Activated T-helper 1 cell treated with anti-CD3 and anti-CD28 coated beads, Interleukin-2, amount 50 U/mL, for 16 hours (primary cell): ENCODE measurements around the gene GADD45B.

Source experiments
- DNase-seq, 2 donors: peaks; one replicate each; pipeline ENCODE4 v3.0.0-alpha.2; 2020; ENCODE audit warnings: low read depth in 1 of 2, low spot score in 1 of 2

GADD45B gene, protein sequence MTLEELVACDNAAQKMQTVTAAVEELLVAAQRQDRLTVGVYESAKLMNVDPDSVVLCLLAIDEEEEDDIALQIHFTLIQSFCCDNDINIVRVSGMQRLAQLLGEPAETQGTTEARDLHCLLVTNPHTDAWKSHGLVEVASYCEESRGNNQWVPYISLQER

GRCh38 chr19:2475702-2476450 lies at the start of gene GADD45B:
TSS of gene GADD45B (plus strand) at chr19:2476127. CDS start at chr19:2476359, 232 bp downstream.
- peak; percentile 94 to 96 for DNase-seq

DNA sequence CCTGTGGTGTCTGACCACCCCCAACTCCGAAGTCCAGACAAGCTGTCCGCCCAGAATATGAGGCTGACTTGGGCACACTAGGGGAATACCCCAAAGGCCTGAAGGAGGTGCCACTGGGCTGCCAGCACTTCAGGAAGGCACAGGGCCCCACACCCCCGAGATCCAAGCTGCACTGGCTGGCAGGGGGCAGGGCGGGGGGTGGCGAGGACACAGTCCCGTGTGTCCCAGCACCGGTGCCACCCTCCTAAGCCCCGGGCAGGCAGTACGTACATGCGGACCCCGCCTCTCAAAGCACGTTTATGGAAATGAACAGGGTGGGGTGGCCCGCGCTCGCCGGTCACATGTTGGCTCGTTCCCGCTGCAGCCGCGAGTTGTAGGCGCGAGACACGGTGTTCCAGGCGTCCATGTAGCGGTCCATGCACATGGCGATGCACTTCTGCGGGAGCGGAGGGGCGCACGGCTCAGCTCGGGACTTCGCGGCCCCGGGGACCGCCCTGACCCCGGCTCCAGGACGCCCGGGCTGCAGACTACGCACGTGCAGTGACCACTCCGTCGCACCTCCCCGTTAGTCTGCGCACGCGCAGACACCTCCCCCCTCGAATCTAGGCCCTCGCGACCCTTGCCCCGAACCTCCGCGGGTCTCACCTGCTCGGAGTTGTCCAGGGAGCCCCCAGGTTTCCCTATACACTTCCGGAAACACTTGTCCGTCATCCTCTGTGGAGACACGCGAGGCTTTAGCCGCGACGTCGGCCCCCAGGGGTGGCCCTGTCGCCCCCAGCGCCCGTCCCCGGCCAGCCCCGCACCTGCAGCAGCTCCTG lies 49.1 kb upstream of the GADD45B start:
- no peak for DNase-seq

DNA sequence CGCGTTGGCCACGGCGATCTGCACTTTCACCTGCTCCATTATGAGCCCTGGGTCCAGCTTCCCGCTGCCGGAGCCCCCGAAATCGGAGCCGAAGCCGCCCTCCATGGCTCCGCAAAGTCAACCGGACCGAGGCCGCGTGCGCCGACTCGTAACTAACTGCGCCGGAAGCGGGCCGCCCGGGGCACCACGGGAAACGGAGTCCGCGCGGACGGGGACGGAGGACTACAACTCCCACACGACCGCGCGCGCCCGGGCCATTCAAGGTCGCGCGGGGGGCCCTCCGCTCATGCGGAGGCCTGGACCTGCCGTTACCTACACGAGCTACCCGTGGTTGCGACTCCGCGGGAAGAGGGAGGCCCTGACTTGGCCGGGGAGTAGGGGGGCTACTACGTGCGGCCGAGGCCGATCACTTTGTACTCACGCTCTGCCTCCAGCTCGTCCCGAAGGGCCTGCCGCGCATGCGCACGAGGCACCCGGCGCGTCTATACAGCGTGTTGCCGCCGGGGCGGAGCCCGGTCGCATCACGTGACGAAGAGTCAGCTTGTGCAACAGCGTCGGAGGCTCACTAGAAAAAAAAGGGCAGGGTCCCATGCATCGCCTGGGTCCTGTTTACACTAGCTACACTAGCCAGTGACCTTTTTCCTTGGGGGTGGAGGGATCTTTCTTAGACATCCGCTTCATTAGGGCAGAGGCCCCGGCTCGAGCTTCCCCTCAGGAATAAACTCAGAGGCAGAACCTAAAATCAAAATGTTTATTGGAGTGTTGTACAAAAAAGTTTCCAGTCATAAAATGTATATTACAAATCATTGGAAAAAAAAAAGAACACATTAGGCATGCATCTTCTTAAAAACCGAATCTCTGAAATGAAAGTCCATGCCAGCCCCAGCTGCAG lies 48.3 kb upstream of the GADD45B start, which contains the start of gene TIMM13:
Gene TIMM13 (minus strand): TSS at position 158 of the 892 bp plus-strand sequence. CDS start 53 bp downstream, at position 105.
- peak; percentile 88 to 94 for DNase-seq

DNA sequence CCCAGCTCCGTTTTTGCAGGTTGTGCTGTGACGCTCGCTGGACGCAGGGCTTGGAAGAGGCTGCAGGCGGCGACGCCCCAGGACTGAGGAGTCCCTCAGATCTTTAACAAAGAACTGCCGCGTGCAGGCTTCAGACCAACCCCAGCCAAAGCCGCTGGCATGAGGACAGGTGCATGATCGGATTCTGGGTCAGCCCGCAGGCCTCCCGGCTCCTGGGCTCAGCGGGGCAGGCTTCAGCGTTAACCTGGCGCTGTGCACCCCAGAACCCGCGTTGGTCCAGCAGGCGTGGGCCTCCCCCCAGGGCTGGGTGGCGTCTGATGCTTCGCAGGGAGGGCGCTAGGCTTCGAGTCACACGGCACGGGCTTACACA lies 47.6 kb upstream of the GADD45B start:
- DNase-seq, result no peak

DNA sequence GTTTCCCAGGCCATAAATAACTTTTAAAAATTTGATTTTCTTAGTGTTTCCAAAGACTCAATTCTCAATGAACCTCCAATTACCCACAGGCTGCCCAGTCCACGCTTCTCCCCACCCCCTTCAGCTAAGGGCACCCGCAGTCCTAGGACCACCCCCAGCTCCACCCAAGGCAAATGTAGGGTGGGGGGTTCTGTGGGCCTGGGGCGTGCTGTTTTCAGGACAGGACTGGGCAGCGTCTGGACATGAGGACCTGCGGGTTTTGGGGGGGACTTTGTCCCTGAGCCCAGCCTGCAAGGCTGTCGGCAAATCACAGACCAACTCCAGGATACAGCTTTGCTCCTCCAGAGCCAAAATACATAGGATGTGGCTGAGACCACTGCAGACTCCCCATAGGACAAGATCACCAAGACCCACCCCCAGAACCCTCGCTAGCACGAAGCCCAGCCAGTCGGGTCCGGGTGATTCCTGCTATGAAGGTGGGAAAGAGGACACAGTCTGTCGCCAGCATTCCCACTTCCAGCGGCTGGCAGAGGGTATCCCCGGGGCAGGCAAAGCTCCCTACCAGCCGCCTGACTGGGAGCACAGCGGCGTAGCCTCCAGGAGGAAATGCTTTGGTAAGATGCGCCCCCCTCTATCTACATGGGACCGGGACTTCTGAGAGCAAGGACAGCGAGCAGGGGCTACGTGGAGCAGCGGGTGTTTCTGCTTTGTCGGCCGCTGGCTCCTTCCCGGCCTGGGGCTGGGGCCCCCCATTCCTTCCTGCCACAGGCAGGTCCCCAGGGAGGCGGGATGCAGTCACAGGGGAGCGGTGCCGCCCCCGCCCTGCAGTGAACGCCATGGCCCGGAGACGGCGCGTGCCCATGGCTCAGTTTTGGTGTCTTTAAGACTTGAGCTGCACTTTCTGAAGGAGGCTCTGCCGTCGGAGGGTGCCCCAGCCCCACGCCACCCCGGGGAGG lies 46.9 kb upstream of the GADD45B start:
- no peak for DNase-seq

DNA sequence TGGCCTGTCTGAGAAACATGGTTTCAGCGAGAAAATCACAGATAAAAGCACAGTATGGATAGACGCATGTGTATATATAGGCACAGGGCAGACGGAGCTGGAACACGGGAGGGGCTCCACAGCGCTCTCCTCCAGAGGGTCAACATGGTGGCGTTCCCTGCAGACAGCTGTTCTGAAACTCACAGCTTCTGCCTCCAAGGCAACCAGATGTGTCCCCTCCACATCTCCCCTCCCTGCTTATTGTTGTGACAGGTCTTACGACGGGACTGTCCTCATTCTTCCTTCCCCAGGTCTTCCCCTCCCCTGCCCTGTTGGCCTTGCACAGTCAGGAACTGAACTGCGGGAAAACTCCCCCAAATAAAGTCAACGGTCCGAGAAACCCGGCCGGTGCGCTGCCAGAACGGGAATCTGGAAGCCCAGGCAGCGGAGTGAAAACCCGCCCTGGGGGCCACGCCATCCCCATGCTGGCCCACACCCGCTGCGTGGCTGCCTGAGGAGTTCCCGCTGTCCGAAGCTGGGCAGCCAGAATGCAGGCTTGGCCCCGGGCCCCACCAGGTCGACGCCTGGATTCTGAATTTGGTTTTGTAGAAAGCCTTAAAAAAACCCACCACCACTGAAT lies 45.9 kb upstream of the GADD45B start:
- DNase-seq, result no peak

DNA sequence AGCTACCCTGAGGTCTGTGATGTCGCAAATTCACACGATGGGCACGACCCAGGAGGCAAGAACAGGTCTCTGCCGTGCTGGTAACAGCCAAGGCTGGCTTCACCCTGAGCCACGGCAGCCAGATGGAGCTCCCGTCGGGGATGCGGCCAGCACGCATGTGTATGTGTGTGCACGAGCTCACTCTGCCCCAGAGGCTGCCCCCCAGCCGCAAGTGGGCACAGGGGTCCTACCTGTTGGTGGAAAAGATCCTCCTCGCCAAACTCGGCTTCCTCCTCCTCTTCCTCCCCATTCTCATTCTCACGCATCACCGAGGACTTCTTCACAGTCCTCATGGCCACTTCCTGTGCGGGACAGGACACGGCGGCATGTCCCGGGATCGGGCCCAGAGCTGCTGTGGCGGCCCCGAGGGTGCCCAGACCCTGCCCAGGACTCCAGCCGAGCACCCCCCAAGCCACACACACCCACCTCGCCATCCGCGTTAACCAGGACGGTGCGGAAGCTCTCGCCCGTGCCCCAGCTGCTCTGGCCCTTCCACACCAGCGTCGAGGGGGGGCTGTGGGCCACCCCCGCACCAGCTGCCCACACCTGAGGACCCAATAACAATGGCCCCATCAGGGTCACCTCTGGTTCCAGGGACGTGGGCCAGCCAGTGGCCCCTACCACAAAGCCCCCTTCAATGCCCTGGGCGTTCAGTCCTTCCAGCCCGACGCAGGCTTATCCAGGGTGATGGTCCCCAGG lies 44.4 kb upstream of the GADD45B start:
- DNase-seq, result no peak

GRCh38 chr19:2432131-2432848 lies 43.6 kb upstream of the GADD45B start:
- DNase-seq, result no peak

DNA sequence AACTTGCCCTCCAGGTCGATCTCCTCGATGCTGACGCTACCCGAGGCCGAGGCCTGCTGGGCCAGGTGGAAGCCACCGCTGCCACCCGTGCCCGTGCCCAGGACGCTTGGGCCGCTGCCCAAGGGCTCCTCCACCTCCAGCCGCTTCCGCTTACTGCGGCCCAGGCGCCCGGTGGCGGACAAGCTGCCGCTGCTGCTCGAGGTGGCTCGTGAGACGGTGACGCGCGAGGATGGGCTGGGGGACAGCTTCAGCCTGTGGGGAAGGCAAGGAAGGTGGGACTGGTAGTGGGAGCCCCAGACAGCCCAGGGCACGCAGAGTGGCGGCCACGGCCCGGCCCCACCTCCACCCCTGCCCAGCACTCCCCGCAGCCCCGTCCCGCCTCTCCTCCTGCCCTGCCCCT lies 42.1 kb upstream of the GADD45B start:
- DNase-seq, result no peak

DNA sequence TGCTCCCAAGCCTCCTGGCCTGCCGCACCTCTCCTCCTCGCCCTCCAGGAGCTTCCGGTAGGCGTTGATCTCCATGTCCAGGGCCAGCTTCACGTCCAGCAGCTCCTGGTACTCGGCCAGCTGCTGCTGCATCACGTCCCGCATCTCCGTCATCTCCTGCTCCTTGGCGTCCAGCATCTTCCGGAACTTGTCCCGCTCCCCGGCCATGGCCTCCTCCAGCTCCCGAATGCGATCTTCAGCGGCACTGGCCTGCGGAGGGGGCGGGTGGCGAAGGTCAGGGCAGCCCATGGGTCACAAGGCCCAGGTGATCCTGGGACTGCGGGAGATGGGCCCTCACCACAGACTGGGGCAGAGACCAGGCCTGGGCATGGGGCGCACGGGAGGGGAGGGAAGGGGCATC lies 41.7 kb upstream of the GADD45B start:
- no peak for DNase-seq

DNA sequence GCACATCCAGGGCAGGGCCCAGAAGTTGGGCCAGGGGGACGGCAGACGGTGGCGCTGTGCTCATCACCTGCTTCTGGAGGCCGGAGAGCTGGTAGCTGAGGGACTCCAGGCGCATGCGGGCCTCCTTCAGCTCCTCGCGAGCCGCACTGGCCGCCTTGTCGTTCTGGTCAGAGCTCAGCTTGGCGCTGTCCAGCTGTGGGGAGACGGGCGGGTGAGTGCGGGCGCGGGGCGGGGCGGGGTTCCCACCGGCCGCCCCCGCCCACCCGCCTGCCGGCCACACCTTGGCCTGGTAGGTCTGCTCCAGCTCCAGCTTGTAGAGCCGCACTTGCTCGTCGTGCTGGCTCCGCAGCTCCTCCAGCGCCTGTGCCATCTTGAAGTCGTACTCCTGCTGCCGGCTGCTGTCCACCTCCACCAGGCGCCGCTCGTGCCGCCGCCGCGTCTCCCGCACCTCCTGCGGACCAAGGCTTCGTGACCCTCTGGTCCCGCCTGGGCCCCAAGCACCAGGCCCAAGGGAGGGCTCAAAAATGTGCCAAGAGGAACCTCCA lies 41.1 kb upstream of the GADD45B start:
- DNase-seq, result no peak

- DNase-seq, result no peak
These were observed 39.5 kb upstream of the GADD45B start for GRCh38 chr19:2436384-2436783.

- DNase-seq, result no peak
These were observed 39.0 kb upstream of the GADD45B start for GRCh38 chr19:2436926-2437325.

DNA sequence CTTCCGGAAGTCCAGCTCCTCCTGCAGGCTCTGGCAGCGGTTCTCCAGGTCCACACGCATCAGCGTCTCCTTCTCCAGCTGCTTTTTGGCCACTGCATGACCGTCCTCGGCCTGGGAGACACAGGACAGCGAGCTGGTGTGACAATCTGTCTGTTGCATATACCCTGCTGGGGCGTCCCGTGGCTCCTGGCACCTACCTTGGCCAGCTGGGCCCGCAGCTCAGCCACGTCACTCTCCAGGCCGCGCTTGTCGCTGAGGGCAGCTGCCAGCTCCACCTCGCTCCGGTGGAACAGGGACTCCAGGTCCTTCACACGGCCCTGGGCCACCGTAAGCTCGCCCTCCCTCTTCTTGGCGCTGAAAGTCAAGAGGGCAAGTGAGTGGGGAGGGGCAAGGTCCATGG lies 37.7 kb upstream of the GADD45B start:
- DNase-seq, result no peak

GRCh38 chr19:2440515-2440914 lies 35.4 kb upstream of the GADD45B start:
- no peak for DNase-seq

DNA sequence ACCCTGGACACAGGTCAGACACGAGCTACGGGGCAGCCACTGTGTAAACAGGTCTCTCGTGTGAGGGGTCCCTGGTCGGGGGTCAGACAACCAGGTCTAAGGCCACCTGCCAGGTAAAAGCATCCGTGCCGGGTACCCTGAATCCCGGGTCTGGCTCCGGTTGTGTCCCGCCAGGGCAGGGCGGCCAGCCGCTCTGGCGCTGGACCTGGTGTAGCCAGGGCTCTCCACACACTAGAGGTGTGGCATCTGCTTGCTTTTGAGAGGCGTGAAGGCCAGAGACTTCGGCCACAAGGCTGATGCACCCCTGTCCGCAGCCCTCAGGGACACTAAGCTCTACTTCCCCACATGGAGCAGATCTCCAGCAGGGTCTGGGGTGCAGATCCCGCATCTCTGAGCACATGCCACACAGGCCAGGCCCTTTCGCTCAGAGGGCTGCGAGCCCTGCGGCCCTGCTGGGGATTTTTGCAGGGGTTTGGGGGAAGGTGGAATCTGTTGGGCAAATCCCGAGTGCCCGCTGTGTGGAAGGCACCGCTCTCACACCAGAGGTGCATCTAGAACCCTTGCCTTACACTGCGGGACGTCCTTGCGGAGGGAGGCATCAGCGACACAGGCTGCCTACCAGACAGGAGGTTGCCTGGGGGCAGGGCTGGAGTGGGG lies 34.7 kb upstream of the GADD45B start:
- DNase-seq, result no peak

DNA sequence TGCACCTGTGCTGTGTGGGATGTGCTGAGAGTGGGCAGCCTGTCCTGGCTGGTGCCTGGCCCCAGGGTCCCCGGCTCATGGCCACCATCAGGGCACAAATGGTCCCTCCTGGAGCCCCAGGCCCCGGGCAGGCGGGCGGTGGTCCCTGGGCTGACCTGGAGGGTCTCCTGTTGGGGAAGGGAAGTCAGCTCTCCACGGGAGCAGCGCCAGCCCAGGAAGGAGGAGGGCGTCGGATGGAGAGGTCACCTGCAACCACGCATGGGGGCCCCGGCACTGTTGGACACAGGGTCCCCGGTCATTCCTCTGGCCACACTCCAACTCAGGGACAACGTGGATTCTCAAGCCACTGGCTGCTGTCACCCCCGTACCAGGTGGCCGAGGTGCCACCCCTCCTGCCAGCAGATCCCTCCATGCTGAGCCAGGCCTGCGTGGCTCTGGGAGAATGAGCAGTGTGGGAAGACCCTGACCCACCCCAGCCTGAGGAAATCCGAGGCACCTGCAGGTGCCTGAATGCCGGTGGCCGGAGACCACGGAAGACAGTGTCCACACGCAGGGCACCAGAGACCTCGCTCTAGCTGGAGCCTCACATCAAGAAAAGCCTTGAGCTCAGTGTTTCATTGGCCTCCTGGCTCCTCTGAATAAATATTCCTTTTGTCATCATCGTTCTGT lies 32.7 kb upstream of the GADD45B start:
- no peak for DNase-seq
